CD4-positive, alpha-beta T cell treated with Interleukin-4 for 1 hour (primary cell): ENCODE results near the gene RGL1.

Experiments used
- DNase-seq, 2 donors: peaks; one replicate each; pipeline ENCODE4 v3.0.0-alpha.2; 2020 to 2022

The RGL1 gene

GRCh38 chr1:183926983-183927382, 122.1 kb downstream of the RGL1 start:
- DNase-seq, result no peak

- DNase-seq, result no peak
Observed at GRCh38 chr1:183931646-183932271, 126.8 kb downstream of the RGL1 start.

GRCh38 chr1:183932412-183932811, 127.5 kb downstream of the RGL1 start:
- DNase-seq, result no peak

GRCh38 chr1:183933528-183934179, 128.7 kb downstream of the RGL1 start:
- DNase-seq, result no peak

GRCh38 chr1:183934314-183934713, 129.4 kb downstream of the RGL1 start:
- no peak for DNase-seq

GRCh38 chr1:183936009-183936408, 131.1 kb downstream of the RGL1 start:
- no peak for DNase-seq

- no peak for DNase-seq
Observed at GRCh38 chr1:183936791-183937190, 131.9 kb downstream of the RGL1 start.

- no peak for DNase-seq
Observed at GRCh38 chr1:183937611-183938010, 132.7 kb downstream of the RGL1 start.

- DNase-seq, result no peak
Observed at GRCh38 chr1:183941001-183941400, 136.1 kb downstream of the RGL1 start.

- no peak for DNase-seq
Observed at GRCh38 chr1:183942933-183943693, 138.2 kb downstream of the RGL1 start.

- DNase-seq, result no peak
Observed at GRCh38 chr1:183945428-183946319, 140.8 kb downstream of the RGL1 start.

GRCh38 chr1:183946320-183946613, 141.3 kb downstream of the RGL1 start:
- no peak for DNase-seq

- no peak for DNase-seq
Observed at GRCh38 chr1:183947988-183948387, 143.1 kb downstream of the RGL1 start.

GRCh38 chr1:183952101-183952500, 147.2 kb downstream of the RGL1 start:
- no peak for DNase-seq

GRCh38 chr1:183953031-183953430, 148.1 kb downstream of the RGL1 start:
- DNase-seq, result no peak

- DNase-seq, result no peak
Observed at GRCh38 chr1:183954496-183954895, 149.6 kb downstream of the RGL1 start.

- DNase-seq, result peak; percentile 71 to 81
Observed at GRCh38 chr1:183956559-183957188, 151.8 kb downstream of the RGL1 start.

- DNase-seq, result peak in 1 of 2 donors; percentile 10
Observed at GRCh38 chr1:183957216-183957830, 152.4 kb downstream of the RGL1 start.

- no peak for DNase-seq
Observed at GRCh38 chr1:183958958-183959357, 154.0 kb downstream of the RGL1 start.

GRCh38 chr1:183961132-183961531, 156.2 kb downstream of the RGL1 start:
- no peak for DNase-seq

- no peak for DNase-seq
Observed at GRCh38 chr1:183962903-183963302, 158.0 kb downstream of the RGL1 start.

- no peak for DNase-seq
Observed at GRCh38 chr1:183965726-183966125, 160.8 kb downstream of the RGL1 start.
